Measurements from ENCODE around the gene ANLN. TPM values are rescaled to one million over a fixed set of nuclear protein-coding genes. Genes with fewer than 3 reads are reported as not detected.
"Not testable (repeated sequence)": the region's sequence is repeated elsewhere in the genome, so short reads cannot be mapped to it uniquely, and the experiment has no call there.

Gene ANLN
- total RNA-seq, 4 donors from 2014 or later = 0.84 to 12.9 (median 4.1) TPM

GRCh38 chr7:36474283-36475010 lies 84.8 kb downstream of the ANLN start:
- WGBS, 2 donors = 48 to 57% methylated on average over 6 of the region's 6 CpGs

GRCh38 chr7:36475011-36475342 lies 85.3 kb downstream of the ANLN start:
- DNase-seq (ENCODE audit: low spot score in 2 of 2) = no peak
- Histone ChIP-seq H3K9me3 (peaks cover 0 to 4% (median 0%) of the 10 kb centered on the region in 4 donors), H3K4me1 (no peaks in the 10 kb centered on the region), H3K27ac (no peak overlapping the region), H3K36me3 (no peaks in the 10 kb centered on the region), H3K27me3 (no peaks in the 10 kb centered on the region), H3K4me3 (no peak overlapping the region)
- no peak for TF ChIP-seq EP300 (IDR thresholded peaks at IDR 0.05)
- TF ChIP-seq CTCF (IDR thresholded peaks at IDR 0.05) = no peak
- no peak for TF ChIP-seq POLR2A (IDR thresholded peaks at IDR 0.05)

More at GRCh38 chr7:36474283-36475010, 84.8 kb downstream of the ANLN start:
- Histone ChIP-seq H3K27ac (no peak overlapping the region), H3K36me3 (no peaks in the 10 kb centered on the region), H3K27me3 (no peaks in the 10 kb centered on the region), H3K4me3 (no peak overlapping the region), H3K9me3 (peaks cover 0 to 4% (median 0%) of the 10 kb centered on the region in 4 donors), H3K4me1 (no peaks in the 10 kb centered on the region)
- TF ChIP-seq EP300 (IDR thresholded peaks at IDR 0.05) = no peak
- no peak for TF ChIP-seq POLR2A (IDR thresholded peaks at IDR 0.05)
- TF ChIP-seq CTCF (IDR thresholded peaks at IDR 0.05) = no peak
- DNase-seq (ENCODE audit: low spot score in 2 of 2) = no peak

- Histone ChIP-seq H3K4me1 (no peaks in the 10 kb centered on the region), H3K27ac (no peak overlapping the region), H3K4me3 (no peak overlapping the region), H3K27me3 (no peaks in the 10 kb centered on the region), H3K36me3 (no peaks in the 10 kb centered on the region), H3K9me3 (peaks cover 0 to 4% (median 0%) of the 10 kb centered on the region in 4 donors)
- 87 to 89% methylated on average over 3 of the region's 3 CpGs for WGBS, 2 donors
- no peak for DNase-seq (ENCODE audit: low spot score in 2 of 2)
- TF ChIP-seq CTCF (IDR thresholded peaks at IDR 0.05) = no peak
- no peak for TF ChIP-seq POLR2A (IDR thresholded peaks at IDR 0.05)
- TF ChIP-seq EP300 (IDR thresholded peaks at IDR 0.05) = no peak
Observed at GRCh38 chr7:36475381-36475780, 85.7 kb downstream of the ANLN start.

- Histone ChIP-seq H3K9me3 (peaks cover 0 to 11% (median 0%) of the 10 kb centered on the region in 4 donors), H3K4me1 (no peaks in the 10 kb centered on the region), H3K36me3 (no peaks in the 10 kb centered on the region), H3K27ac (no peak overlapping the region), H3K27me3 (no peaks in the 10 kb centered on the region), H3K4me3 (no peak overlapping the region)
- no peak for DNase-seq (ENCODE audit: low spot score in 2 of 2)
- WGBS, 2 donors = 90% methylated on average over 2 of the region's 2 CpGs
- no peak for TF ChIP-seq EP300 (IDR thresholded peaks at IDR 0.05)
- no peak for TF ChIP-seq CTCF (IDR thresholded peaks at IDR 0.05)
Observed at GRCh38 chr7:36478745-36479144, 89.1 kb downstream of the ANLN start.

- not testable (repeated sequence) for DNase-seq (ENCODE audit: low spot score in 2 of 2); H3K4me3 ChIP-seq; H3K27me3 ChIP-seq; H3K36me3 ChIP-seq; H3K4me1 ChIP-seq; H3K27ac ChIP-seq
- WGBS, 2 donors = 39 to 57% methylated on average over 4 of the region's 4 CpGs
- H3K9me3 ChIP-seq = peaks cover 0 to 11% (median 0%) of the 10 kb centered on the region in 4 donors
Observed at GRCh38 chr7:36483853-36484252, 94.2 kb downstream of the ANLN start.
